Measurements from ENCODE around the gene OR9G4.

OR9G4 gene

GRCh38 chr11:56751480-56751879 lies 3.0 kb upstream of the OR9G4 start:
- no peaks in the 10 kb centered on the region for H3K4me1 ChIP-seq (ENCODE audit: control insufficient read depth in 1 of 2, insufficient read depth in 1 of 2, low read depth in 1 of 2, low read length in 1 of 2)

GRCh38 chr11:56750190-56750589 lies 1.7 kb upstream of the OR9G4 start:
- Histone ChIP-seq H3K4me3 (ENCODE audit: low read depth in 1 of 2, low read length in 1 of 2) (no peak overlapping the region), H3K27me3 (no peaks in the 10 kb centered on the region), H3K4me1 (ENCODE audit: control insufficient read depth in 1 of 2, insufficient read depth in 1 of 2, low read depth in 1 of 2, low read length in 1 of 2) (no peaks in the 10 kb centered on the region), H3K36me3 (no peaks in the 10 kb centered on the region), H3K9me3 (no peaks in the 10 kb centered on the region), H3K27ac (no peak overlapping the region)
- no peak for TF ChIP-seq CTCF (IDR thresholded peaks at IDR 0.05)

More at GRCh38 chr11:56751480-56751879, 3.0 kb upstream of the OR9G4 start:
- Histone ChIP-seq H3K27ac (no peak overlapping the region), H3K4me3 (ENCODE audit: low read depth in 1 of 2, low read length in 1 of 2) (no peak overlapping the region), H3K27me3 (no peaks in the 10 kb centered on the region), H3K9me3 (no peaks in the 10 kb centered on the region), H3K36me3 (no peaks in the 10 kb centered on the region)
- no peak for TF ChIP-seq CTCF (IDR thresholded peaks at IDR 0.05)

- Histone ChIP-seq H3K9me3 (no peaks in the 10 kb centered on the region), H3K27ac (no peak overlapping the region), H3K4me3 (ENCODE audit: low read depth in 1 of 2, low read length in 1 of 2) (no peak overlapping the region), H3K4me1 (ENCODE audit: control insufficient read depth in 1 of 2, insufficient read depth in 1 of 2, low read depth in 1 of 2, low read length in 1 of 2) (no peaks in the 10 kb centered on the region), H3K36me3 (no peaks in the 10 kb centered on the region), H3K27me3 (no peaks in the 10 kb centered on the region)
- TF ChIP-seq CTCF (IDR thresholded peaks at IDR 0.05) = no peak
Observed at GRCh38 chr11:56740886-56741285, 7.6 kb downstream of the OR9G4 start.

GRCh38 chr11:56740107-56740506 lies 8.4 kb downstream of the OR9G4 start:
- Histone ChIP-seq H3K36me3 (no peaks in the 10 kb centered on the region), H3K27me3 (no peaks in the 10 kb centered on the region), H3K27ac (no peak overlapping the region), H3K4me3 (ENCODE audit: low read depth in 1 of 2, low read length in 1 of 2) (no peak overlapping the region), H3K9me3 (no peaks in the 10 kb centered on the region), H3K4me1 (ENCODE audit: control insufficient read depth in 1 of 2, insufficient read depth in 1 of 2, low read depth in 1 of 2, low read length in 1 of 2) (no peaks in the 10 kb centered on the region)
- TF ChIP-seq CTCF (IDR thresholded peaks at IDR 0.05) = no peak

GRCh38 chr11:56720513-56720912 lies 28.0 kb downstream of the OR9G4 start:
- no peaks in the 10 kb centered on the region for H3K9me3 ChIP-seq

More at GRCh38 chr11:56720513-56720912, 28.0 kb downstream of the OR9G4 start:
- Histone ChIP-seq H3K36me3 (no peaks in the 10 kb centered on the region), H3K27me3 (no peaks in the 10 kb centered on the region), H3K27ac (no peak overlapping the region), H3K4me1 (ENCODE audit: control insufficient read depth in 1 of 2, insufficient read depth in 1 of 2, low read depth in 1 of 2, low read length in 1 of 2) (no peaks in the 10 kb centered on the region), H3K4me3 (ENCODE audit: low read depth in 1 of 2, low read length in 1 of 2) (no peak overlapping the region)
- TF ChIP-seq CTCF (IDR thresholded peaks at IDR 0.05) = no peak

All from neutrophil (primary cell).